Bronchial epithelial cell (primary cell): ENCODE measurements around the gene EIF4G1. TPM values are rescaled to one million over a fixed set of nuclear protein-coding genes. Genes with fewer than 3 reads are reported as not detected.

Experiments used
- DNase-seq: peaks from one replicate; pipeline ENCODE4 v3.0.0-alpha.2; 2010; ENCODE audit warnings: low read depth
- FAIRE-seq: peaks from 2 replicates; lab custom pipeline; 2011; peaks lifted over from hg19 to GRCh38; lab: Jason Lieb, UNC
- H3K27me3 ChIP-seq: 2 replicates; pipeline ENCODE4 v1.5.1; 2011; ENCODE audit warnings: low read length; ENCODE audit not compliant: control insufficient read depth, insufficient read depth
- H3K36me3 ChIP-seq: 2 replicates; pipeline ENCODE4 v1.5.1; 2011; ENCODE audit warnings: low read length; ENCODE audit not compliant: control insufficient read depth, insufficient read depth
- H3K4me3 ChIP-seq: 2 replicates; pipeline ENCODE4 v1.5.1; 2011; ENCODE audit warnings: mild to moderate bottlenecking, low read depth, low read length, control low read depth
- total RNA-seq: library from RNA; depleted of rRNA; stranded (reverse); fragments of >200 nt; gene quantifications from 2 replicates; pipeline ENCODE4 v1.2.1, GENCODE V29; 2014
- TF ChIP-seq, protein P1 (sequence below): IDR thresholded peaks from 2 replicates; pipeline ENCODE4 v1.5.1; 2011; ENCODE audit warnings: mild to moderate bottlenecking, moderate library complexity, low read length, control low read depth, inconsistent platforms; ENCODE audit not compliant: insufficient read depth, severe bottlenecking

Gene EIF4G1
- total RNA-seq, 1 donor from 2014 or later, result 244 TPM

- peaks cover 7% of the 10 kb centered on the region for H3K36me3 ChIP-seq
Measured at GRCh38 chr3:184359610-184360009, 45.2 kb downstream of the EIF4G1 start.

GRCh38 chr3:184360070-184360928 is 45.9 kb downstream of the EIF4G1 start:
- no peak for DNase-seq
- H3K4me3 ChIP-seq, result peak overlapping the region; percentile 46
- no peaks in the 10 kb centered on the region for H3K27me3 ChIP-seq
- H3K36me3 ChIP-seq, result peaks cover 9% of the 10 kb centered on the region
- TF ChIP-seq, protein P1, sequence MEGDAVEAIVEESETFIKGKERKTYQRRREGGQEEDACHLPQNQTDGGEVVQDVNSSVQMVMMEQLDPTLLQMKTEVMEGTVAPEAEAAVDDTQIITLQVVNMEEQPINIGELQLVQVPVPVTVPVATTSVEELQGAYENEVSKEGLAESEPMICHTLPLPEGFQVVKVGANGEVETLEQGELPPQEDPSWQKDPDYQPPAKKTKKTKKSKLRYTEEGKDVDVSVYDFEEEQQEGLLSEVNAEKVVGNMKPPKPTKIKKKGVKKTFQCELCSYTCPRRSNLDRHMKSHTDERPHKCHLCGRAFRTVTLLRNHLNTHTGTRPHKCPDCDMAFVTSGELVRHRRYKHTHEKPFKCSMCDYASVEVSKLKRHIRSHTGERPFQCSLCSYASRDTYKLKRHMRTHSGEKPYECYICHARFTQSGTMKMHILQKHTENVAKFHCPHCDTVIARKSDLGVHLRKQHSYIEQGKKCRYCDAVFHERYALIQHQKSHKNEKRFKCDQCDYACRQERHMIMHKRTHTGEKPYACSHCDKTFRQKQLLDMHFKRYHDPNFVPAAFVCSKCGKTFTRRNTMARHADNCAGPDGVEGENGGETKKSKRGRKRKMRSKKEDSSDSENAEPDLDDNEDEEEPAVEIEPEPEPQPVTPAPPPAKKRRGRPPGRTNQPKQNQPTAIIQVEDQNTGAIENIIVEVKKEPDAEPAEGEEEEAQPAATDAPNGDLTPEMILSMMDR, result no peak
- FAIRE-seq, result peak; percentile 77

More at GRCh38 chr3:184359610-184360009, 45.2 kb downstream of the EIF4G1 start:
- Histone ChIP-seq H3K27me3 (no peaks in the 10 kb centered on the region), H3K4me3 (no peak overlapping the region)
- DNase-seq (no peak), FAIRE-seq (no peak)
- TF ChIP-seq, protein P1, result no peak

GRCh38 chr3:184360929-184361531 is 46.6 kb downstream of the EIF4G1 start:
- FAIRE-seq (no peak), DNase-seq (no peak)
- TF ChIP-seq, protein P1, result no peak
- H3K27me3 ChIP-seq, result no peaks in the 10 kb centered on the region
- H3K4me3 ChIP-seq, result peak overlapping the region; percentile 46
- peaks cover 9% of the 10 kb centered on the region for H3K36me3 ChIP-seq

DNA sequence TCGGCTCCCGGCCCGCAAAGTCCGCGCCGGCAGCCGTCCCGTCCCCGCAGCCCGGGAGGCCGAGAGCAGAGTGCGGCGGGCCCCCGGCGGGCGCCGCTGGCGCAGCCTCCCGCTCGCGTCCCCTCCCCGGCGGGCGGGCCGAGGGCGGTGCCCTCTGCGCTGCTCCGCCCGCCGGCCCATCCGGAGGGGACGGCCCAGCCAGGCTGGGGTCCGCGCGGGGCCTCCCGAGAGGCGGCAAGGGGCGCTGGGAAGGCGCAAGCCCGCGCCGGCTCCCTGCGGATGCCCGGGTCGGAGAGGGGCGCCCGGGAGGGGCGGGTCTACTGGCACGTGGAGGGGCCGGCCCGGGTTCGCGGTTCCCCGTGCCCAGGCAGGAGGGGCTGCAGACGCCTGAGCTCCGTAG is 47.1 kb downstream of the EIF4G1 start, which contains the start of the genes CLCN2 and POLR2H:
CLCN2 (minus strand) TSS at position 74 of the 400 bp plus-strand sequence. CDS start 126 bp downstream, outside the sequence.
POLR2H (plus strand) TSS at position 179 of the 400 bp plus-strand sequence. CDS start 1,783 bp downstream, outside the sequence.
- H3K36me3 ChIP-seq, result peaks cover 10% of the 10 kb centered on the region
- peak within 1 kb of the TSS; percentile 46 for H3K4me3 ChIP-seq
- FAIRE-seq (no peak), DNase-seq (no peak)
- TF ChIP-seq, protein P1, result no peak
- no peaks in the 10 kb centered on the region for H3K27me3 ChIP-seq

DNA sequence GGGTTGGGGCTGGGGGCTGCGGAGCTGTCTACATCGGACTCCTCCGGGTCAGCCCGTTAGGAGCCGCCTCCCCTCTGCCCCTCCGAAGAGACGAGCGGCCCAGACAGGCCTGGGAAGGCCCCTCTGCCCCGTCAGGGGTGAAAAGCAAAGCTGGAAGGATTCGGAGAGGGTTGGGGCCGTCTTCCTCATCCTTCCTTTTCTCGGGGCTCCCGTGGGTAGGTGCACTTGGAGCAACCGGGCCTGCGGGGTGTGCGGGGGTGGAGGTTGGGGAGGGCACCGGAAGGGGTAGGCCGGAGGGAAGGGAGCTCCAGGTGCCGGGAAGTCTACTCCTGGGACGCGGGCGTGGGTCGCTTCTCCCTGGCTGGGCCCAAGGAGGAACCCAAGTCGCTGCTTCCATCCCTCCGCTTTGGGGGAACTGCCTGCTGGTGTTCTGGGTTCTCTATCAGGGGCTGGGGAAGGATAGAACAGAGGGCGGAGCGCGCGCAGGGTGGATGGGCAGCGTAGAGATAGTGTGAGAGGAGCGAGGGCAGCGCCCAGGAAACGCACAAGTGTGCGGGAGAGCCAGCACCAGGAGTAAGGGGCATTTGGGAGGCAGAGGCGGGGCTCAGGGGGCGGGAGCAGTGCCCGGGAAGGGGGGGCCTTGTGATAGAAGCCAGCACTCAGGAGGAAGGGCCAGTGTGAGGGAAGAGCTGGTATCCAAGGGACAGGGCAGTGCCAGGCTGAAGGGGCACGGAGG is 47.7 kb downstream of the EIF4G1 start:
- DNase-seq, result peak; percentile 51
- Histone ChIP-seq H3K4me3 (peak overlapping the region; percentile 46), H3K36me3 (peaks cover 13% of the 10 kb centered on the region), H3K27me3 (no peaks in the 10 kb centered on the region)
- TF ChIP-seq, protein P1, result no peak
- FAIRE-seq, result no peak
